MM.1S (cell line): ENCODE results near the gene SRD5A3.

Experiments
- EZH2 ChIP-seq: fragments of 300-600 bp; sonication (generic); optimal IDR thresholded peaks from 2 replicates; pipeline ENCODE3; 2017; ENCODE audit warnings: low read depth, mild to moderate bottlenecking, antibody characterized with exemption, low read length, mixed read lengths
- TF ChIP-seq, protein P1 (sequence below): fragments of 300-600 bp; sonication (generic); IDR thresholded peaks from 2 replicates; pipeline ENCODE4 v1.5.1; 2016; ENCODE audit warnings: antibody characterized with exemption, low read length, mixed read lengths

- TF ChIP-seq, protein P1, sequence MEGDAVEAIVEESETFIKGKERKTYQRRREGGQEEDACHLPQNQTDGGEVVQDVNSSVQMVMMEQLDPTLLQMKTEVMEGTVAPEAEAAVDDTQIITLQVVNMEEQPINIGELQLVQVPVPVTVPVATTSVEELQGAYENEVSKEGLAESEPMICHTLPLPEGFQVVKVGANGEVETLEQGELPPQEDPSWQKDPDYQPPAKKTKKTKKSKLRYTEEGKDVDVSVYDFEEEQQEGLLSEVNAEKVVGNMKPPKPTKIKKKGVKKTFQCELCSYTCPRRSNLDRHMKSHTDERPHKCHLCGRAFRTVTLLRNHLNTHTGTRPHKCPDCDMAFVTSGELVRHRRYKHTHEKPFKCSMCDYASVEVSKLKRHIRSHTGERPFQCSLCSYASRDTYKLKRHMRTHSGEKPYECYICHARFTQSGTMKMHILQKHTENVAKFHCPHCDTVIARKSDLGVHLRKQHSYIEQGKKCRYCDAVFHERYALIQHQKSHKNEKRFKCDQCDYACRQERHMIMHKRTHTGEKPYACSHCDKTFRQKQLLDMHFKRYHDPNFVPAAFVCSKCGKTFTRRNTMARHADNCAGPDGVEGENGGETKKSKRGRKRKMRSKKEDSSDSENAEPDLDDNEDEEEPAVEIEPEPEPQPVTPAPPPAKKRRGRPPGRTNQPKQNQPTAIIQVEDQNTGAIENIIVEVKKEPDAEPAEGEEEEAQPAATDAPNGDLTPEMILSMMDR: no peak
- no peak for TF ChIP-seq EZH2
These were observed 17.8 kb downstream of the SRD5A3 start for GRCh38 chr4:55363691-55364351.
